KMS-11 (cell line): ENCODE measurements around the gene PXN.

Source experiments
- H2AFZ ChIP-seq: fragments of 200-600 bp; sonication (generic); 2 replicates; pipeline ENCODE4 v1.6.1; 2016; ENCODE audit warnings: antibody characterized with exemption, mixed run types, low read depth
- H3K27ac ChIP-seq: fragments of 200-600 bp; sonication (generic); 2 replicates; pipeline ENCODE4 v1.6.1; 2016; ENCODE audit warnings: mild to moderate bottlenecking, mixed run types
- H3K27me3 ChIP-seq: fragments of 200-600 bp; sonication (generic); 2 replicates; pipeline ENCODE4 v1.6.1; 2017; ENCODE audit warnings: mild to moderate bottlenecking, low read depth, mixed run types, moderate library complexity; ENCODE audit not compliant: insufficient read depth
- H3K36me3 ChIP-seq: fragments of 200-600 bp; sonication (generic); 2 replicates; pipeline ENCODE4 v1.6.1; 2017; ENCODE audit warnings: mild to moderate bottlenecking, mixed run types; ENCODE audit not compliant: insufficient read depth
- H3K4me1 ChIP-seq: fragments of 200-600 bp; sonication (generic); 2 replicates; pipeline ENCODE4 v1.6.1; 2016; ENCODE audit warnings: mild to moderate bottlenecking, low read depth, mixed run types; ENCODE audit not compliant: poor library complexity, severe bottlenecking
- H3K4me2 ChIP-seq: fragments of 200-600 bp; sonication (generic); 2 replicates; pipeline ENCODE4 v1.7.0; 2016; ENCODE audit warnings: mild to moderate bottlenecking, mixed run types
- H3K4me3 ChIP-seq: fragments of 200-600 bp; sonication (generic); IDR thresholded peaks from 2 replicates; pipeline ENCODE4 v1.6.1; 2017; ENCODE audit warnings: low read depth, low read length, mixed read lengths; ENCODE audit not compliant: insufficient read depth
- H3K79me2 ChIP-seq: fragments of 200-600 bp; sonication (generic); 2 replicates; pipeline ENCODE4 v1.6.1; 2016; ENCODE audit warnings: low read depth, mixed run types; ENCODE audit not compliant: insufficient read depth
- H3K9ac ChIP-seq: fragments of 200-600 bp; sonication (generic); 2 replicates; pipeline ENCODE4 v1.6.1; 2016; ENCODE audit warnings: mild to moderate bottlenecking, mixed run types
- H4K20me1 ChIP-seq: fragments of 200-600 bp; sonication (generic); 2 replicates; pipeline ENCODE4 v1.6.1; 2016; ENCODE audit warnings: mild to moderate bottlenecking, mixed run types; ENCODE audit not compliant: insufficient read depth
- TF ChIP-seq, protein P1 (sequence below): fragments of 200-600 bp; sonication (generic); conservative IDR thresholded peaks from 2 replicates; pipeline ENCODE4 v1.6.1; 2017; ENCODE audit warnings: low read depth, mild to moderate bottlenecking, antibody characterized with exemption, low read length, moderate library complexity, mixed read lengths

PXN gene

DNA sequence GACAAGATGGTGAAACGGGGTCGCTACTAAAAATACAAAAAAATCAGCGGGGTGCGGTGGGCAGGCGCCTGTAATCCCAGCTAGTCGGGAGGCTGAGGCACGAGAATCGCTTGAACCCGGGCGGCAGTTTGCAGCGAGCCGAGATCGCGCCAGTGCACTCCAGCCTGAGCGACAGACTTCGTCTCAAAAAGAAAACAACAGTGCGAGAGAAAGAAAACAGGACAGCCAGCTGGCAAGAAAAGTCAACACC is 26.8 kb upstream of the PXN start:
- Histone ChIP-seq H3K4me1 (no peaks in the 10 kb centered on the region), H3K27me3 (no peaks in the 10 kb centered on the region), H2AFZ (peak overlapping the region; percentile 23; the same call in 1 of the 2 replicates), H3K36me3 (no peaks in the 10 kb centered on the region), H3K9ac (peak overlapping the region; percentile 92), H3K4me3 (no peak overlapping the region), H3K27ac (peak overlapping the region; percentile 99), H4K20me1 (no peaks in the 10 kb centered on the region), H3K4me2 (peak overlapping the region; percentile 57; the same call in 1 of the 2 replicates), H3K79me2 (no peaks in the 10 kb centered on the region)
- TF ChIP-seq, protein P1, sequence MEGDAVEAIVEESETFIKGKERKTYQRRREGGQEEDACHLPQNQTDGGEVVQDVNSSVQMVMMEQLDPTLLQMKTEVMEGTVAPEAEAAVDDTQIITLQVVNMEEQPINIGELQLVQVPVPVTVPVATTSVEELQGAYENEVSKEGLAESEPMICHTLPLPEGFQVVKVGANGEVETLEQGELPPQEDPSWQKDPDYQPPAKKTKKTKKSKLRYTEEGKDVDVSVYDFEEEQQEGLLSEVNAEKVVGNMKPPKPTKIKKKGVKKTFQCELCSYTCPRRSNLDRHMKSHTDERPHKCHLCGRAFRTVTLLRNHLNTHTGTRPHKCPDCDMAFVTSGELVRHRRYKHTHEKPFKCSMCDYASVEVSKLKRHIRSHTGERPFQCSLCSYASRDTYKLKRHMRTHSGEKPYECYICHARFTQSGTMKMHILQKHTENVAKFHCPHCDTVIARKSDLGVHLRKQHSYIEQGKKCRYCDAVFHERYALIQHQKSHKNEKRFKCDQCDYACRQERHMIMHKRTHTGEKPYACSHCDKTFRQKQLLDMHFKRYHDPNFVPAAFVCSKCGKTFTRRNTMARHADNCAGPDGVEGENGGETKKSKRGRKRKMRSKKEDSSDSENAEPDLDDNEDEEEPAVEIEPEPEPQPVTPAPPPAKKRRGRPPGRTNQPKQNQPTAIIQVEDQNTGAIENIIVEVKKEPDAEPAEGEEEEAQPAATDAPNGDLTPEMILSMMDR: no peak

DNA sequence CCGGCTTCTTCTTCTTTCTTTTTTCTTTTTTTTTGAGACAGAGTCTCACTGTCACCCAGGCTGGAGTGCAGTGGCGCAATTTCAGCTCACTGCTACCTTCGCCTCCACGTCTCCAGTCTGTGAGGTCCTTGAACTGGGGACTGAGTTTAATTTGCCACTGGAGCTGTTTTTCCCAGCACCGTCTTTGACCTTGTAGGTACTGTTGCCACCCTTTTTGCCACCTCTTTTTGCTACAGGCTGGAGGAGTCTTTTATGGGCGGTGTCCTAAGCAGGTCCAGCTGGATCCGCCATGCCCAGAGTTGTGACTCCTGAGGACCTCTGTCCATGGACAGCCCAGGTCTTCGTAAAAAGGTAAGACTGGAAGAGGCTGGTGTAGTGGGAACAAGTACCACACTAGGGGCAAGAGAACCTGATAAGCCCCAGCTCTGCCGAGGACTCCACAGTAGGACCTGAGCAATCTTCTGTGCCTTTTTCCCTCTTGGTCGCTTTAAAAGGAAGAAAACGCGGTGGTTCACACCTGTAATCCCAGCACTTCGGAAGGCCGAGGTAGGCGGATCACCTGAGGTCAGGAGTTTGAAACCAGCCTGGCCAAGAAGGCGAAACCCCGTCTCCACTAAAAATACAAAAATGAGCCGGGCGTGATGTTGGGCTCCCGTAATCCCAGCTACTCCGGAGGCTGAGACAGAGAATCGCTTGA is 25.2 kb upstream of the PXN start:
- peak overlapping the region; percentile 92; the same call in 1 of the 2 replicates for H3K9ac ChIP-seq
- peak overlapping the region; percentile 57 for H3K4me2 ChIP-seq
- H2AFZ ChIP-seq: peak overlapping the region; percentile 47
- H4K20me1 ChIP-seq: no peaks in the 10 kb centered on the region
- H3K4me1 ChIP-seq: no peaks in the 10 kb centered on the region
- TF ChIP-seq, protein P1: no peak
- H3K27me3 ChIP-seq: no peaks in the 10 kb centered on the region
- no peaks in the 10 kb centered on the region for H3K36me3 ChIP-seq
- H3K4me3 ChIP-seq: no peak overlapping the region
- no peaks in the 10 kb centered on the region for H3K79me2 ChIP-seq
- H3K27ac ChIP-seq: peak overlapping the region; percentile 99; the same call in 1 of the 2 replicates

DNA sequence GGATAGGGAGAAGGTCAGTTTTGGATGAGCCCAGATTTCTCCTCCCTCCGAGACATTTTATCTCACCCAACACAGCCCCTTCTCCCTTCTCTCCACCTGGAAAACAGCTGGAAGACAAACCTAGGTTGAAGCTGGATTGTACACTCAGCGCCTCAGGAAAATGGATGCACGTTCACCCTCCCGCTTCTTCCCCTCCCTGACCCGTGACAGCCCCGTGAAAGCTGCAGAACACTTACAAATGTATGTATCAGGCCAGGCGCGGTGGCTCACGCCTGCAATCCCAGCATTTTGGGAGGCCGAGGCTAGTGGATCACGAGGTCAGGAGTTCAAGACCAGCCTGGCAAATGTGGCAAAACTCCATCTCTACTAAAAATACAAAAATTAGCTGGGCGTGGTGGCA is 22.0 kb upstream of the PXN start:
- Histone ChIP-seq H3K36me3 (no peaks in the 10 kb centered on the region), H3K4me3 (no peak overlapping the region), H3K4me2 (no peak overlapping the region), H3K9ac (no peak overlapping the region), H3K27ac (no peak overlapping the region), H3K27me3 (no peaks in the 10 kb centered on the region), H4K20me1 (no peaks in the 10 kb centered on the region), H3K4me1 (no peaks in the 10 kb centered on the region), H2AFZ (no peak overlapping the region), H3K79me2 (no peaks in the 10 kb centered on the region)
- TF ChIP-seq, protein P1: no peak

DNA sequence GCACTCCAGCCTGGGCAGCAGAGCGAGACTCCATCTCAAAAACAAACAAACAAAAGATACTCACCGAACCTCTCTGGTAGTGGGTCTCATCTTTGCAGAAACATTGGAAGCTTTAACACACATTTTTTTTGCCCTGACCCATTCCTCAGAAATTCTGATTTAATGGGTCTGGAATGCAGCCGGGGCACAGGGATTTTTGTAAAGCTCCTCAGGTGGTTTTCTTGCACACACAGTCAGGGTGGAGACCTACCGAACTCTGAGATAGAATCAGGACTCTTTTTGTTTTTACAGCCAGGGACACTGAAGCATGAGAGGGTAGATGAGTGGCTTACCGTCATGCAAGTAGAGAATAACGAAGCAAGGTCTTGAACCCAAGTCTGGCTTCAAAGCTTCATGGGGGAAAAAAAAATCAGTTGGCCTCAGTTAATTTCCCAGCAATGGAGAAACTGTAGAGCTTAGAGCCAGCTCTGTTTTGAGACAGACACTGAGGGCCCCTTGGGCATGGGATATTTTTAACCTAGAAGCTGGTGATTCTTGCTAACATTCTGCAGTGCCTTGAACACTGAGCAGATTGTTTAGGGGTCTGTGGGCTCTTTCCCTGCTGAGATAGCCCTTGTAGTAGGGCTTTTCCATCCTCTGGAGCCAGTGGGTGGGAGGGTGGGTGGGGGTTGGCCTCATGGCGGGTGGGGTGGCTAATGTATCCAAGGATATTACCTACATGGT is 21.4 kb upstream of the PXN start:
- H3K4me3 ChIP-seq: no peak overlapping the region
- H2AFZ ChIP-seq: no peak overlapping the region
- no peaks in the 10 kb centered on the region for H3K27me3 ChIP-seq
- H3K9ac ChIP-seq: no peak overlapping the region
- H3K4me1 ChIP-seq: no peaks in the 10 kb centered on the region
- H3K79me2 ChIP-seq: no peaks in the 10 kb centered on the region
- H3K4me2 ChIP-seq: no peak overlapping the region
- no peaks in the 10 kb centered on the region for H4K20me1 ChIP-seq
- H3K36me3 ChIP-seq: no peaks in the 10 kb centered on the region
- TF ChIP-seq, protein P1: no peak
- H3K27ac ChIP-seq: no peak overlapping the region
